Neural progenitor cell (in vitro differentiated cells): ENCODE data around the gene GPI. TPM values are rescaled to one million over a fixed set of nuclear protein-coding genes. Genes with fewer than 3 reads are reported as not detected.

Experiments used
- DNase-seq: peaks from one replicate; pipeline ENCODE4 v3.0.0-alpha.2; 2016; ENCODE audit warnings: low spot score
- H2AFZ ChIP-seq: fragments of 200-600 bp; sonication (generic); replicated peaks from 2 replicates; pipeline ENCODE4 v1.6.1; 2016; ENCODE audit warnings: antibody characterized with exemption
- H3F3A ChIP-seq: fragments of 200-600 bp; sonication (generic); 2 replicates; pipeline ENCODE4 v1.6.1; 2016; ENCODE audit warnings: antibody characterized with exemption, low read depth
- H3K27ac ChIP-seq: fragments of 200-600 bp; sonication (generic); 2 replicates; pipeline ENCODE4 v1.5.1; 2016; ENCODE audit warnings: mild to moderate bottlenecking
- H3K27me3 ChIP-seq: fragments of 200-600 bp; sonication (generic); 2 replicates; pipeline ENCODE4 v1.6.1; 2016; ENCODE audit warnings: mild to moderate bottlenecking, moderate library complexity
- H3K36me3 ChIP-seq: fragments of 200-600 bp; sonication (generic); 2 replicates; pipeline ENCODE4 v1.5.1; 2016
- H3K4me1 ChIP-seq: fragments of 200-600 bp; sonication (generic); 2 replicates; pipeline ENCODE4 v1.6.1; 2016; ENCODE audit warnings: mixed run types
- H3K4me2 ChIP-seq: fragments of 200-600 bp; sonication (generic); 2 replicates; pipeline ENCODE4 v1.6.1; 2016
- H3K4me3 ChIP-seq: fragments of 200-600 bp; sonication (generic); 2 replicates; pipeline ENCODE4 v1.5.1; 2016
- H3K79me2 ChIP-seq: fragments of 200-600 bp; sonication (generic); 2 replicates; pipeline ENCODE4 v1.6.1; 2016; ENCODE audit warnings: low read depth
- H3K9ac ChIP-seq: fragments of 200-600 bp; sonication (generic); 2 replicates; pipeline ENCODE4 v1.6.1; 2016
- H3K9me3 ChIP-seq: fragments of 200-600 bp; sonication (generic); 2 replicates; pipeline ENCODE4 v1.5.1; 2016; ENCODE audit warnings: low read depth
- H4K20me1 ChIP-seq: fragments of 200-600 bp; sonication (generic); 2 replicates; pipeline ENCODE4 v1.6.1; 2016; ENCODE audit warnings: low read depth
- H3K27ac Mint-ChIP-seq: 3 replicates; pipeline ENCODE4 v1.8.0; 2021; ENCODE audit warnings: mixed read lengths
- H3K27me3 Mint-ChIP-seq: 2 replicates; pipeline ENCODE4 v1.8.0; 2022; ENCODE audit warnings: low read depth, mild to moderate bottlenecking, inconsistent platforms, moderate library complexity, mixed read lengths; ENCODE audit not compliant: insufficient read depth
- H3K36me3 Mint-ChIP-seq: 3 replicates; pipeline ENCODE4 v1.8.0; 2021; ENCODE audit warnings: mixed read lengths
- H3K4me1 Mint-ChIP-seq: 3 replicates; pipeline ENCODE4 v1.8.0; 2021; ENCODE audit warnings: mixed read lengths
- H3K4me3 Mint-ChIP-seq: 3 replicates; pipeline ENCODE4 v1.8.0; 2021; ENCODE audit warnings: mild to moderate bottlenecking, moderate library complexity, mixed read lengths
- H3K9me3 Mint-ChIP-seq: 3 replicates; pipeline ENCODE4 v1.8.0; 2020; ENCODE audit warnings: mixed read lengths
- EZH2 ChIP-seq: fragments of 200-600 bp; sonication (generic); IDR thresholded peaks from 2 replicates; pipeline ENCODE4 v1.6.1; 2017; ENCODE audit warnings: antibody characterized with exemption, mild to moderate bottlenecking, moderate library complexity
- EZH2phosphoT487 ChIP-seq: fragments of 200-600 bp; sonication (generic); IDR thresholded peaks from 2 replicates; pipeline ENCODE4 v1.6.1; 2017; ENCODE audit warnings: antibody characterized with exemption
- total RNA-seq: library from RNA; depleted of rRNA; stranded (reverse); fragments of >200 nt; gene quantifications from 2 replicates; pipeline ENCODE4 v1.2.3, GENCODE V29; 2015; ENCODE audit warnings: low replicate concordance
- TF ChIP-seq, protein P1 (sequence below): fragments of 200-600 bp; sonication (generic); IDR thresholded peaks from 2 replicates; pipeline ENCODE4 v1.5.1; 2017; ENCODE audit warnings: antibody characterized with exemption, mild to moderate bottlenecking

GPI gene
- 109 and 224 TPM in 2 replicates for total RNA-seq

DNA sequence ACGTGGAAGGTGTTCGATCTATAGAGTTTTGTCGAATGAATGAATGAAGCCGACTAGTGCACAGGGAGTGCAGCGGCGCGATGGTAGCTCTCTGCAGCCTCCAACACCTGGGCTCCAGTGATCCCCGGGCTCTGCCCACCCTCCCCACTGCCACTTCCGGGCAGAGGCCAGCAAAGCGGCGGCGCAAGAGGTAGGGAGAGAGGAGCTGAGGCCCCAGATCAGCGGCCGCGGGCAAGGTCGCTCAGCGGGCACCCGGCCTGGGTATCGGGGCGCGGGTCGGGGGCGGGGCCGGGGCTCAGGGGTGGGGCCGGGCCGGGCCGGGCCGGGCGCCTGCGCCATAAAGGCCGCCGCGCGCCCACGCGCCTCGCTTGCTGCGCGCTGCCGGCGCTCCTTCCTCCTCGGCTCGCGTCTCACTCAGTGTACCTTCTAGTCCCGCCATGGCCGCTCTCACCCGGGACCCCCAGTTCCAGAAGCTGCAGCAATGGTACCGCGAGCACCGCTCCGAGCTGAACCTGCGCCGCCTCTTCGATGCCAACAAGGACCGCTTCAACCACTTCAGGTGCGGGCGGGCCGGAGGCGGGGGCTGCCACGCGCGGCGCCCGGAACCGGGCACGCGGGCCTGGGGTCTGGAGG is at the start of gene GPI:
GPI (plus strand) TSS at position 367 of the 633 bp plus-strand sequence; CDS start at position 438, 71 bp downstream.
- no peaks in the 10 kb centered on the region for H3K9me3 Mint-ChIP-seq
- peaks cover 11% of the 10 kb centered on the region for H3K4me1 ChIP-seq
- H3K79me2 ChIP-seq: peaks cover 19% of the 10 kb centered on the region
- H3K27ac ChIP-seq: no peak within 1 kb of the TSS
- peaks cover 14% of the 10 kb centered on the region for H4K20me1 ChIP-seq
- H3K4me3 ChIP-seq: peak within 1 kb of the TSS; percentile 100
- peak within 1 kb of the TSS; percentile 97 for H3K4me3 Mint-ChIP-seq
- H3K27me3 ChIP-seq: no peaks in the 10 kb centered on the region
- H3K4me1 Mint-ChIP-seq: peaks cover 30% of the 10 kb centered on the region
- peaks cover 32% of the 10 kb centered on the region for H3F3A ChIP-seq
- H3K36me3 ChIP-seq: peaks cover 4% of the 10 kb centered on the region
- peak; percentile 72 for DNase-seq
- peak within 1 kb of the TSS; percentile 62 for H3K9ac ChIP-seq
- H3K27ac Mint-ChIP-seq: no peak within 1 kb of the TSS
- H2AFZ ChIP-seq: peak within 1 kb of the TSS; percentile 85
- H3K36me3 Mint-ChIP-seq: peaks cover 18% of the 10 kb centered on the region
- peaks cover 12% of the 10 kb centered on the region for H3K27me3 Mint-ChIP-seq
- H3K4me2 ChIP-seq: peak within 1 kb of the TSS; percentile 79
- H3K9me3 ChIP-seq: no peaks in the 10 kb centered on the region
- no peak for TF ChIP-seq EZH2
- no peak for TF ChIP-seq EZH2phosphoT487
- TF ChIP-seq, protein P1, sequence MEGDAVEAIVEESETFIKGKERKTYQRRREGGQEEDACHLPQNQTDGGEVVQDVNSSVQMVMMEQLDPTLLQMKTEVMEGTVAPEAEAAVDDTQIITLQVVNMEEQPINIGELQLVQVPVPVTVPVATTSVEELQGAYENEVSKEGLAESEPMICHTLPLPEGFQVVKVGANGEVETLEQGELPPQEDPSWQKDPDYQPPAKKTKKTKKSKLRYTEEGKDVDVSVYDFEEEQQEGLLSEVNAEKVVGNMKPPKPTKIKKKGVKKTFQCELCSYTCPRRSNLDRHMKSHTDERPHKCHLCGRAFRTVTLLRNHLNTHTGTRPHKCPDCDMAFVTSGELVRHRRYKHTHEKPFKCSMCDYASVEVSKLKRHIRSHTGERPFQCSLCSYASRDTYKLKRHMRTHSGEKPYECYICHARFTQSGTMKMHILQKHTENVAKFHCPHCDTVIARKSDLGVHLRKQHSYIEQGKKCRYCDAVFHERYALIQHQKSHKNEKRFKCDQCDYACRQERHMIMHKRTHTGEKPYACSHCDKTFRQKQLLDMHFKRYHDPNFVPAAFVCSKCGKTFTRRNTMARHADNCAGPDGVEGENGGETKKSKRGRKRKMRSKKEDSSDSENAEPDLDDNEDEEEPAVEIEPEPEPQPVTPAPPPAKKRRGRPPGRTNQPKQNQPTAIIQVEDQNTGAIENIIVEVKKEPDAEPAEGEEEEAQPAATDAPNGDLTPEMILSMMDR: no peak

DNA sequence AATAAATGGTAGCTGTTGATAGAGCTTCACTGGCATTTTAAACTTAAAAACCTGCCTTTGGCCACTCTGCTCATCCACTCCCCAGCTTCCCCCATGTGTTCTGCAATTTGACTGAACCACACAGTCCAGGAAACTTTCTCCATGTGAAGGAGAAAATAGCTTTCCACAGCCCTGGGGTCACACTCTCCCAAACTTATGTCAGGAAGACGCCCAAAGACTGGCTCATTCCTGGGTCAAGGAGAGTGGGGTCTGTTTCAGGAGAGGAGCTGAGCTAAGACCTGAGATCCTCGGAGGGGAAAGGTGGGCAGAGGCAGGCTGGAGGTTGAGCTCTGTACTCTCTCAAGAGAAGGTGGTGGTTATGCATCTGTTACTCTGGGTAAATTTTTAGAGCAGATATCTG is 48.7 kb upstream of the GPI start:
- H3K9me3 ChIP-seq: no peaks in the 10 kb centered on the region
- Mint-ChIP-seq H3K27ac (no peak overlapping the region), H3K4me1 (peaks cover 3% of the 10 kb centered on the region), H3K27me3 (peaks cover 2% of the 10 kb centered on the region), H3K9me3 (no peaks in the 10 kb centered on the region), H3K4me3 (no peak overlapping the region), H3K36me3 (peaks cover 7% of the 10 kb centered on the region)
- H3K4me1 ChIP-seq: no peaks in the 10 kb centered on the region
- no peak overlapping the region for H3K4me2 ChIP-seq
- H3K4me3 ChIP-seq: no peak overlapping the region
- no peaks in the 10 kb centered on the region for H3K27me3 ChIP-seq
- DNase-seq: no peak
- peaks cover 21% of the 10 kb centered on the region for H4K20me1 ChIP-seq
- TF ChIP-seq EZH2: no peak
- TF ChIP-seq, protein P1: no peak
- TF ChIP-seq EZH2phosphoT487: no peak
- no peak overlapping the region for H2AFZ ChIP-seq
- no peaks in the 10 kb centered on the region for H3F3A ChIP-seq
- no peak overlapping the region for H3K9ac ChIP-seq
- no peaks in the 10 kb centered on the region for H3K79me2 ChIP-seq
- H3K27ac ChIP-seq: no peak overlapping the region
- H3K36me3 ChIP-seq: no peaks in the 10 kb centered on the region

DNA sequence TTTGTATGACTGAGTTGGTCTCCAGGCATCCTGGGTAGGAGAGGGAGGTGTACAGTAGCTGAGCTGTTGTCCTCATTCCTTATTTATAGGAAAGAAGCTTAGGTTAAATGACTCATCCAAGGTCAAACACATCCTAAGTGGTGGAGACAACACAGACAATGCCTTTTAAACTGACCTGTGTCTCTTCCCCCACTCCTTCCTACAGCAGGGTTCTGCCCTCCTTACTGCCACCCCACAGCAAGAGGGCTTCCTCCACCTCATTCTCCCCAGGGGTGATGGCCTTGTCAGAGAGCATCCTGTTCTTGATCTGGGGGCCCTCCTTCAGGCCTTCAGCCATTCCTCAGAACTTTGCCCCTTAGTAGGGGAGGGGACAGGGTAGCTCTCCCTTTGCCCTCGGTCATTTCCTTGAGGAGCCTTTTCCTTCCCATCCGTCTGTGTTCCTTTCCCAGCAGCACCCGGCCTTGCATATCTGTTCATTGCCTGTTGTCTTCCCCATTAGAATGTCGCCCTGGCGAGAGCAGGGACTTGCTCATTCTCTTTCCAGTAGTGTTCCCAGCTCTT is 48.2 kb upstream of the GPI start:
- Mint-ChIP-seq H3K36me3 (peaks cover 7% of the 10 kb centered on the region), H3K9me3 (no peaks in the 10 kb centered on the region), H3K27me3 (peaks cover 2% of the 10 kb centered on the region), H3K4me3 (no peak overlapping the region), H3K27ac (no peak overlapping the region), H3K4me1 (peaks cover 3% of the 10 kb centered on the region)
- H3K9ac ChIP-seq: no peak overlapping the region
- no peak for DNase-seq
- H3K79me2 ChIP-seq: no peaks in the 10 kb centered on the region
- no peaks in the 10 kb centered on the region for H3K9me3 ChIP-seq
- no peaks in the 10 kb centered on the region for H3F3A ChIP-seq
- peaks cover 21% of the 10 kb centered on the region for H4K20me1 ChIP-seq
- no peak overlapping the region for H3K4me2 ChIP-seq
- H3K4me1 ChIP-seq: no peaks in the 10 kb centered on the region
- no peaks in the 10 kb centered on the region for H3K36me3 ChIP-seq
- TF ChIP-seq, protein P1: no peak
- TF ChIP-seq EZH2phosphoT487: no peak
- TF ChIP-seq EZH2: no peak
- H3K27ac ChIP-seq: no peak overlapping the region
- H3K27me3 ChIP-seq: no peaks in the 10 kb centered on the region
- no peak overlapping the region for H3K4me3 ChIP-seq
- no peak overlapping the region for H2AFZ ChIP-seq
